Measurements from ENCODE around the gene RABL3.

Gene RABL3

DNA sequence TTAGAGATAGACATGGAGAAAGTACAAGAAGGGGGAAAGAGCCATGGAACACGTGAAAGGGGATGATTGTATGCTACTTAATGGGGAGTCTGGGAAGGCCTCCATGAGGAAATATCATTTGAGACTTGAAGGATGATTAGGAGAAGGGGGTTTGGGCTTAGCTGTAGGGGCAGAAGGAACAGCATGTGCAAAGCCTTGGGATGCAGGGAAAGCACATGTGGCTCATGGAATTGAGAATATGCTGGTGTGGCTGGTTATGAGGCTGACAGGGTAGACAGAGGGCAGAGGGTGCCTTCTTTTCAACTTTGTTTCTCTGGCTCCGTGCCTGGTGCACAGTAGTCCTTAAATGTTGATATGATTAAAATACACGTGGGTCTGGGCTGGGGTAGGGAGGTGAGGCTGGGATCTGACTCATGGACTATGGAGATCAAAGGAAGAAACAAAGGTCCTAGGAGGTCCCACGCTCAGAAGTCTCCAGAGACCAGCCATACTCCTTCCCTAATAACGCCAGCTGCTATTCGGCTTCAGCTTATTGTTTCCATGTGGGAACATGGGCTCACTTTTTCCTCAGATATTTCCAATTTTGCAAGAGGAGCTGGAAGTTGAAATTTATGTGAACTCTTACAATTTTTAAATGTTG lies 1.4 kb upstream of the RABL3 start:
- H3K27ac ChIP-seq (ENCODE audit: low read length, poor library complexity, severe bottlenecking), result peak overlapping the region; percentile 80
- no peak overlapping the region for H2BK12ac ChIP-seq (ENCODE audit: low read length in 2 of 2)
- peak overlapping the region; percentile 26 for H2AK5ac ChIP-seq (ENCODE audit: low read length, severe bottlenecking)
- H3K14ac ChIP-seq (ENCODE audit: low read length in 2 of 2), result peak overlapping the region in 1 of 2 experiments; percentile 8
- H2BK15ac ChIP-seq (ENCODE audit: low read depth, poor library complexity, severe bottlenecking), result no peak overlapping the region
- peaks cover 12% of the 10 kb centered on the region for H3K79me1 ChIP-seq (replicated peaks; ENCODE audit: low read length, poor library complexity, severe bottlenecking)
- H3K36me3 ChIP-seq (ENCODE audit: control insufficient read depth in 1 of 2, insufficient read depth in 2 of 2, low read depth in 1 of 2, low read length in 2 of 2), result no peaks in the 10 kb centered on the region
- no peak overlapping the region for H3K18ac ChIP-seq (ENCODE audit: low read depth in 1 of 2, low read length in 2 of 2)
- peaks cover 5% of the 10 kb centered on the region for H3K4me1 ChIP-seq (ENCODE audit: control insufficient read depth, insufficient read depth, low read depth, low read length)
- H2BK120ac ChIP-seq (ENCODE audit: low read depth, low read length), result no peak overlapping the region
- no peak overlapping the region for H2BK5ac ChIP-seq (ENCODE audit: low read depth, low read length, poor library complexity, severe bottlenecking)
- peak overlapping the region; percentile 89 for H4K8ac ChIP-seq (ENCODE audit: low read length)
- 17% methylated on average over 3 of the region's 6 CpGs for WGBS
- H4K91ac ChIP-seq (ENCODE audit: low read length), result no peak overlapping the region
- H3K9me3 ChIP-seq (ENCODE audit: control insufficient read depth, low read length), result no peaks in the 10 kb centered on the region
- H3K4me2 ChIP-seq (ENCODE audit: low read length, poor library complexity, severe bottlenecking), result peak overlapping the region; percentile 61
- H3K23ac ChIP-seq (ENCODE audit: low read length in 2 of 2), result no peak overlapping the region
- DNase-seq, result no peak
- H3K4ac ChIP-seq (ENCODE audit: low read depth in 1 of 2, low read length in 2 of 2), result peak overlapping the region; percentile 19 to 46
- H3K4me3 ChIP-seq (ENCODE audit: insufficient read depth in 1 of 2, low read depth in 1 of 2, low read length in 2 of 2), result peak overlapping the region in 1 of 2 experiments; percentile 97
- H3K27me3 ChIP-seq (ENCODE audit: control insufficient read depth in 1 of 2, insufficient read depth in 1 of 2, low read length in 2 of 2), result no peaks in the 10 kb centered on the region
- H3K9ac ChIP-seq (ENCODE audit: low read length), result peak overlapping the region; percentile 89
- H2AFZ ChIP-seq (ENCODE audit: low read depth, low read length), result no peak overlapping the region

- peaks cover 16% of the 10 kb centered on the region for H3K79me1 ChIP-seq (replicated peaks; ENCODE audit: low read length, poor library complexity, severe bottlenecking)
- H3K27me3 ChIP-seq (ENCODE audit: control insufficient read depth in 1 of 2, insufficient read depth in 1 of 2, low read length in 2 of 2), result no peaks in the 10 kb centered on the region
- H3K4ac ChIP-seq (ENCODE audit: low read depth in 1 of 2, low read length in 2 of 2), result peak overlapping the region in 1 of 2 experiments; percentile 5
- peak overlapping the region in 1 of 2 experiments; percentile 2 for H3K14ac ChIP-seq (ENCODE audit: low read length in 2 of 2)
- no peak overlapping the region for H2BK15ac ChIP-seq (ENCODE audit: low read depth, poor library complexity, severe bottlenecking)
- H3K23ac ChIP-seq (ENCODE audit: low read length in 2 of 2), result peak overlapping the region in 1 of 2 experiments; percentile 77
- WGBS, result 3% methylated on average over 26 of the region's 26 CpGs
- H3K9ac ChIP-seq (ENCODE audit: low read length), result peak overlapping the region; percentile 89
- peaks cover 5 to 6% of the 10 kb centered on the region in 2 experiments for H3K36me3 ChIP-seq (ENCODE audit: control insufficient read depth in 1 of 2, insufficient read depth in 2 of 2, low read depth in 1 of 2, low read length in 2 of 2)
- H4K91ac ChIP-seq (ENCODE audit: low read length), result peak overlapping the region; percentile 2
- no peak overlapping the region for H2BK12ac ChIP-seq (ENCODE audit: low read length in 2 of 2)
- DNase-seq, result no peak
- H3K18ac ChIP-seq (ENCODE audit: low read depth in 1 of 2, low read length in 2 of 2), result peak overlapping the region in 1 of 2 experiments; percentile 16
- peak overlapping the region; percentile 75 for H2AFZ ChIP-seq (ENCODE audit: low read depth, low read length)
- peak overlapping the region; percentile 54 for H2BK120ac ChIP-seq (ENCODE audit: low read depth, low read length)
- peak overlapping the region; percentile 61 for H4K8ac ChIP-seq (ENCODE audit: low read length)
- H3K4me1 ChIP-seq (ENCODE audit: control insufficient read depth, insufficient read depth, low read depth, low read length), result peaks cover 5% of the 10 kb centered on the region
- peak overlapping the region; percentile 88 to 97 for H3K4me3 ChIP-seq (ENCODE audit: insufficient read depth in 1 of 2, low read depth in 1 of 2, low read length in 2 of 2)
- H3K4me2 ChIP-seq (ENCODE audit: low read length, poor library complexity, severe bottlenecking), result peak overlapping the region; percentile 61
- H2AK5ac ChIP-seq (ENCODE audit: low read length, severe bottlenecking), result no peak overlapping the region
- H3K9me3 ChIP-seq (ENCODE audit: control insufficient read depth, low read length), result no peaks in the 10 kb centered on the region
- H3K27ac ChIP-seq (ENCODE audit: low read length, poor library complexity, severe bottlenecking), result peak overlapping the region; percentile 80
- H2BK5ac ChIP-seq (ENCODE audit: low read depth, low read length, poor library complexity, severe bottlenecking), result no peak overlapping the region
Observed at GRCh38 chr3:120742849-120743365, 591 bp upstream of the RABL3 start.

- Histone ChIP-seq H3K4ac (ENCODE audit: low read depth in 1 of 2, low read length in 2 of 2) (peak overlapping the region in 1 of 2 experiments; percentile 50), H2BK12ac (ENCODE audit: low read length in 2 of 2) (no peak overlapping the region), H3K23ac (ENCODE audit: low read length in 2 of 2) (no peak overlapping the region), H3K27me3 (ENCODE audit: control insufficient read depth in 1 of 2, insufficient read depth in 1 of 2, low read length in 2 of 2) (no peaks in the 10 kb centered on the region), H3K9ac (ENCODE audit: low read length) (peak overlapping the region; percentile 89), H4K8ac (ENCODE audit: low read length) (no peak overlapping the region), H3K18ac (ENCODE audit: low read depth in 1 of 2, low read length in 2 of 2) (no peak overlapping the region), H3K79me1 (replicated peaks; ENCODE audit: low read length, poor library complexity, severe bottlenecking) (peaks cover 19% of the 10 kb centered on the region), H3K4me2 (ENCODE audit: low read length, poor library complexity, severe bottlenecking) (peak overlapping the region; percentile 61), H4K91ac (ENCODE audit: low read length) (no peak overlapping the region), H3K27ac (ENCODE audit: low read length, poor library complexity, severe bottlenecking) (no peak overlapping the region), H3K14ac (ENCODE audit: low read length in 2 of 2) (no peak overlapping the region), H2AFZ (ENCODE audit: low read depth, low read length) (no peak overlapping the region), H3K4me1 (ENCODE audit: control insufficient read depth, insufficient read depth, low read depth, low read length) (peaks cover 5% of the 10 kb centered on the region), H3K4me3 (ENCODE audit: insufficient read depth in 1 of 2, low read depth in 1 of 2, low read length in 2 of 2) (peak overlapping the region; percentile 72 to 97), H2BK120ac (ENCODE audit: low read depth, low read length) (no peak overlapping the region), H2AK5ac (ENCODE audit: low read length, severe bottlenecking) (no peak overlapping the region), H3K36me3 (ENCODE audit: control insufficient read depth in 1 of 2, insufficient read depth in 2 of 2, low read depth in 1 of 2, low read length in 2 of 2) (peaks cover 10 to 15% of the 10 kb centered on the region in 2 experiments), H2BK5ac (ENCODE audit: low read depth, low read length, poor library complexity, severe bottlenecking) (no peak overlapping the region), H3K9me3 (ENCODE audit: control insufficient read depth, low read length) (no peaks in the 10 kb centered on the region), H2BK15ac (ENCODE audit: low read depth, poor library complexity, severe bottlenecking) (no peak overlapping the region)
- 26% methylated on average over 10 of the region's 10 CpGs for WGBS
- no peak for DNase-seq
Observed at GRCh38 chr3:120741837-120742197, 499 bp downstream of the RABL3 start.

DNA sequence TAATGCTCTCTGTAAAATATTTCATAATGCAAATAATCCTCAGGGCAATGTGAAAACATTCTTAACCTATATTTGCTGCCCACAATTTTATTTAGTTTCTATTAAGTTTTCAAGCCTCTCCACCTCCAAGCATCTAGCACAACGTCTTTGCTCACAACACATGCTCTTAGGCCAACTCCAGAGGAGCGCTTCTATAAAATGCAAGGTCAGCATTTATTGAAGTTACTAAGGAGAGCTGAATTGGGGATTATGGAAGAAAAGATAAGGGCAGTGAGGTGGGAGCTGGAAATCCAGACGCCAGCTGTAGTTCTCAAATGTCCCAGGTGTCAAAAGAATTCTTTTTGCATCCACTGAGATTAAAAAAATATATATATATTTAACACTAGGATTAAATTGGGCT lies 996 bp downstream of the RABL3 start:
- no peaks in the 10 kb centered on the region for H3K9me3 ChIP-seq (ENCODE audit: control insufficient read depth, low read length)
- H4K91ac ChIP-seq (ENCODE audit: low read length), result no peak overlapping the region
- WGBS, result 93% methylated on average over 2 of the region's 3 CpGs
- no peak overlapping the region for H3K14ac ChIP-seq (ENCODE audit: low read length in 2 of 2)
- H4K8ac ChIP-seq (ENCODE audit: low read length), result no peak overlapping the region
- H3K4me3 ChIP-seq (ENCODE audit: insufficient read depth in 1 of 2, low read depth in 1 of 2, low read length in 2 of 2), result peak overlapping the region in 1 of 2 experiments; percentile 97
- peaks cover 10 to 15% of the 10 kb centered on the region in 2 experiments for H3K36me3 ChIP-seq (ENCODE audit: control insufficient read depth in 1 of 2, insufficient read depth in 2 of 2, low read depth in 1 of 2, low read length in 2 of 2)
- peaks cover 5% of the 10 kb centered on the region for H3K4me1 ChIP-seq (ENCODE audit: control insufficient read depth, insufficient read depth, low read depth, low read length)
- H3K4me2 ChIP-seq (ENCODE audit: low read length, poor library complexity, severe bottlenecking), result peak overlapping the region; percentile 25
- no peak overlapping the region for H2AK5ac ChIP-seq (ENCODE audit: low read length, severe bottlenecking)
- peaks cover 19% of the 10 kb centered on the region for H3K79me1 ChIP-seq (replicated peaks; ENCODE audit: low read length, poor library complexity, severe bottlenecking)
- H2BK15ac ChIP-seq (ENCODE audit: low read depth, poor library complexity, severe bottlenecking), result no peak overlapping the region
- H2BK120ac ChIP-seq (ENCODE audit: low read depth, low read length), result no peak overlapping the region
- no peaks in the 10 kb centered on the region for H3K27me3 ChIP-seq (ENCODE audit: control insufficient read depth in 1 of 2, insufficient read depth in 1 of 2, low read length in 2 of 2)
- no peak overlapping the region for H3K4ac ChIP-seq (ENCODE audit: low read depth in 1 of 2, low read length in 2 of 2)
- no peak overlapping the region for H2BK12ac ChIP-seq (ENCODE audit: low read length in 2 of 2)
- no peak overlapping the region for H3K18ac ChIP-seq (ENCODE audit: low read depth in 1 of 2, low read length in 2 of 2)
- H3K9ac ChIP-seq (ENCODE audit: low read length), result peak overlapping the region; percentile 89
- H2AFZ ChIP-seq (ENCODE audit: low read depth, low read length), result no peak overlapping the region
- H2BK5ac ChIP-seq (ENCODE audit: low read depth, low read length, poor library complexity, severe bottlenecking), result no peak overlapping the region
- H3K27ac ChIP-seq (ENCODE audit: low read length, poor library complexity, severe bottlenecking), result no peak overlapping the region
- DNase-seq, result no peak
- no peak overlapping the region for H3K23ac ChIP-seq (ENCODE audit: low read length in 2 of 2)
